Thyroid gland (tissue), 4 donors: ENCODE measurements around the gene DTD1.

Experiments used
- CTCF ChIP-seq, 6 experiments: fragments of 200-600 bp in 3 of 6; fragments of 450-650 bp in 3 of 6; sonication (generic) in 3 of 6; IDR thresholded peaks; one replicate each; pipeline ENCODE4 v1.5.1; 2016 to 2019; ENCODE audit warnings: antibody characterized with exemption in 6 of 6, mild to moderate bottlenecking in 2 of 6, inconsistent platforms in 1 of 6, moderate library complexity in 1 of 6
- POLR2A ChIP-seq, 2 donors: fragments of 450-650 bp; IDR thresholded peaks; one replicate each; pipeline ENCODE4 v1.6.1; 2017; ENCODE audit warnings: antibody characterized with exemption in 2 of 2, mild to moderate bottlenecking in 2 of 2, moderate library complexity in 1 of 2

GRCh38 chr20:18718129-18718528, 130.3 kb downstream of the DTD1 start:
- no peak for TF ChIP-seq CTCF (IDR thresholded peaks at IDR 0.05)
- TF ChIP-seq POLR2A (IDR thresholded peaks at IDR 0.05), result no peak
